Body of pancreas (tissue), 4 donors: ENCODE measurements around the gene SMIM35. TPM values are rescaled to one million over a fixed set of nuclear protein-coding genes. Genes with fewer than 3 reads are reported as not detected.

Experiments used
- ATAC-seq: fragments of 150-250 bp; one replicate; pipeline ENCODE4 v1.9.1; 2016
- DNase-seq, 4 donors: peaks; one replicate each; pipeline ENCODE4 v3.0.0-alpha.2; 2019
- H3K27ac ChIP-seq, 4 donors: fragments of 200-600 bp; sonication (generic); 1 replicate in 3 of 4; 2 replicates in 1 of 4; pipeline versions ENCODE4 v1.5.1 to v1.6.1; 2016 to 2019; ENCODE audit warnings: mild to moderate bottlenecking in 1 of 4, mixed read lengths in 1 of 4, moderate library complexity in 1 of 4
- H3K27me3 ChIP-seq, 2 donors: fragments of 200-600 bp; sonication (generic); one replicate each; pipeline ENCODE4 v1.6.0; 2016; ENCODE audit warnings: mild to moderate bottlenecking in 1 of 2
- H3K36me3 ChIP-seq, 2 donors: fragments of 200-600 bp; sonication (generic); replicated peaks in 1 of 2; 2 replicates each; pipeline ENCODE4 v1.5.1; 2016; ENCODE audit warnings: low read depth in 2 of 2; ENCODE audit not compliant: insufficient read depth in 1 of 2
- H3K4me1 ChIP-seq: fragments of 200-600 bp; sonication (generic); one replicate; pipeline ENCODE4 v1.6.0; 2016
- H3K4me3 ChIP-seq, 2 donors: fragments of 200-600 bp; sonication (generic); 1 replicate in 1 of 2; 2 replicates in 1 of 2; pipeline ENCODE4 v1.5.1; 2016 to 2019
- H3K9me3 ChIP-seq, 3 donors: fragments of 200-600 bp; sonication (generic); 1 replicate in 2 of 3; 2 replicates in 1 of 3; pipeline ENCODE4 v1.5.1; 2016
- POLR2A ChIP-seq, 3 donors: fragments of 450-650 bp; IDR thresholded peaks; one replicate each; pipeline ENCODE4 v1.6.1; 2016; ENCODE audit warnings: antibody characterized with exemption in 3 of 3, mild to moderate bottlenecking in 2 of 3
- WGBS, 2 donors: methylation state at CpG; one replicate each; pipeline ENCODE4 v1.1.5; 2017; 5-methylcytosine and 5-hydroxymethylcytosine counted together
- intact Hi-C: fragments of 100-400 bp; cut with DNase I; formaldehyde crosslinking; loops from one replicate; pipeline ENCODE4 v1.15.1; 2023
- total RNA-seq, 2 donors: library from RNA; depleted of rRNA; stranded (reverse); fragments of >200 nt; gene quantifications; one replicate each; pipeline ENCODE4 v1.1.0, GENCODE V29; 2016
- TF ChIP-seq, protein P1 (sequence below), 7 experiments: fragments of 450-650 bp in 4 of 7; fragments of 200-600 bp in 3 of 7; sonication (generic) in 3 of 7; IDR thresholded peaks; one replicate each; pipeline ENCODE4 v1.5.1; 2016 to 2019; ENCODE audit warnings: antibody characterized with exemption in 7 of 7

The SMIM35 gene
- total RNA-seq, 2 donors from 2014 or later: not detected

DNA sequence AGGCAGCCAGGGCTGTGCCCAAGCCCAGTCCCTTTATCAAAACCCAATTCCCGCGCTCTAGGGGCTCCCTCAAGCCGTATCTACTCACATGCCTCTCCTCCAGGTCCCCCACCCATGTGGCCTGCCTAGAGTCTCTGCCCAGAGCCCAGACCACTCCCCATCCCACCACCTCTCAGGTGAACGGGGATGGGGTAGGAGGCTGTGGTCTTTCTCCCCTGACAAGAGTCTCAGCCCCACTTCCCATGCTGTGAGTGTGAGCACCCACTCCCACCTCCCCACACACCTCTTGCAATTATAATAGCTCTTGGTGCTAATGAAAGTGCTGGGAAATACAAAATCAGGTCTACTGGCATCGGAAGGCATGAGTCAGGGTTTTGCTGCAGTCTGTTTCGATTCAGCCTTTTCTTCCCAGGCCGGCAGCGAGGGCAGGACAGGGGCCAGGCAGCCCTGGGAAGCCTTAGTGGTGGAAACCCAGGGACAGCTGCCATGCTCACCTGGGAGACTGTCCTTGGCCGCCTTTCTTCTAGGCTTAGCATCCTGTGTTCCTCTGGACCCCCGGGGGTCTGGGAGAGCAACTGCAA, 26.6 kb downstream of the SMIM35 start:
- Histone ChIP-seq H3K9me3 (no peaks in the 10 kb centered on the region), H3K4me3 (no peak overlapping the region), H3K27ac (no peak overlapping the region), H3K4me1 (no peaks in the 10 kb centered on the region), H3K36me3 (no peaks in the 10 kb centered on the region), H3K27me3 (no peaks in the 10 kb centered on the region)
- no peak for TF ChIP-seq POLR2A (IDR thresholded peaks at IDR 0.05)
- TF ChIP-seq, protein P1, sequence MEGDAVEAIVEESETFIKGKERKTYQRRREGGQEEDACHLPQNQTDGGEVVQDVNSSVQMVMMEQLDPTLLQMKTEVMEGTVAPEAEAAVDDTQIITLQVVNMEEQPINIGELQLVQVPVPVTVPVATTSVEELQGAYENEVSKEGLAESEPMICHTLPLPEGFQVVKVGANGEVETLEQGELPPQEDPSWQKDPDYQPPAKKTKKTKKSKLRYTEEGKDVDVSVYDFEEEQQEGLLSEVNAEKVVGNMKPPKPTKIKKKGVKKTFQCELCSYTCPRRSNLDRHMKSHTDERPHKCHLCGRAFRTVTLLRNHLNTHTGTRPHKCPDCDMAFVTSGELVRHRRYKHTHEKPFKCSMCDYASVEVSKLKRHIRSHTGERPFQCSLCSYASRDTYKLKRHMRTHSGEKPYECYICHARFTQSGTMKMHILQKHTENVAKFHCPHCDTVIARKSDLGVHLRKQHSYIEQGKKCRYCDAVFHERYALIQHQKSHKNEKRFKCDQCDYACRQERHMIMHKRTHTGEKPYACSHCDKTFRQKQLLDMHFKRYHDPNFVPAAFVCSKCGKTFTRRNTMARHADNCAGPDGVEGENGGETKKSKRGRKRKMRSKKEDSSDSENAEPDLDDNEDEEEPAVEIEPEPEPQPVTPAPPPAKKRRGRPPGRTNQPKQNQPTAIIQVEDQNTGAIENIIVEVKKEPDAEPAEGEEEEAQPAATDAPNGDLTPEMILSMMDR (IDR thresholded peaks at IDR 0.05): no peak
- ATAC-seq: no peak
- 68 to 82% methylated on average over 9 to 10 of the region's 10 CpGs for WGBS, 2 donors
- peak in 2 of 4 donors; percentile 26 to 28 for DNase-seq
- intact Hi-C loops: no loop called here

DNA sequence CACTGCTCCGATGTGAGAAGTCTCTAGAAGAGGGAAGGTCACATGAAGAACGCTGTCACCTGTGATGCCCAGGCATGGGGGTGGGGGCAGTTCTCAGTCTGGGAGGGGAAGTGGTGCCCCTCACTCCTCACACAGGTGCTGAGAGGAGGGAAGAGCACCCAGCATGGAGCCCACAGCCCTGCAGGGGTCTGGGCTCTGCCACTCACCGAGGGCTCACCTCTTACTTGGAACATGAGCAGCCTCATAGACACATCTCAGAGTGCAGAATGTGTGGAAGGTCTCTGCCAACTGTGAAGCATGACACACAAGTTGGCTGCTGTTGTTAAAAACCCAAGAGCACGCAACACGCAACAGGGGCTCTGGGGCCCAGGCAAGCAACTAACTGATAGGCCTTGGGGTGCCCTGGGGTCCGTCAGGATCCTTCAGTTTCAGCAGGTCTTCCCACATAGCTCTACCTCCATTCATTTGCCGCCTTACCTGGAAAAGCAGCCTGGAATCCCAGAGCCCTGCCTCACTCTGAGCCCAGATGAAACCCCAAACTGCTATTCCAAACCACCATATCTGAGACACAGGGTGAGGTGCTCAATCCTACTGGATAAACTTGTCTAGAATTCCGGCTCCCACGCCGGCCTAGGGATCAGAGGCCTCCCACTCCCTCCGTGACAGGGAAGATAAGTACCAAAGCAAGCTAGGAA, 27.4 kb downstream of the SMIM35 start:
- no peak for TF ChIP-seq POLR2A (IDR thresholded peaks at IDR 0.05)
- TF ChIP-seq, protein P1 (IDR thresholded peaks at IDR 0.05): no peak
- H3K27ac ChIP-seq: no peak overlapping the region
- H3K36me3 ChIP-seq: no peaks in the 10 kb centered on the region
- DNase-seq: no peak
- H3K4me1 ChIP-seq: no peaks in the 10 kb centered on the region
- no peak overlapping the region for H3K4me3 ChIP-seq
- intact Hi-C loops: loop anchor here (5.0 to 10.0 kb wide), 3 partner anchors 115 to 615 kb away; no protein-coding TSS in a partner anchor
- H3K27me3 ChIP-seq: no peaks in the 10 kb centered on the region
- no peaks in the 10 kb centered on the region for H3K9me3 ChIP-seq
- no peak for ATAC-seq
- 73 to 78% methylated on average over 8 to 11 of the region's 11 CpGs for WGBS, 2 donors

DNA sequence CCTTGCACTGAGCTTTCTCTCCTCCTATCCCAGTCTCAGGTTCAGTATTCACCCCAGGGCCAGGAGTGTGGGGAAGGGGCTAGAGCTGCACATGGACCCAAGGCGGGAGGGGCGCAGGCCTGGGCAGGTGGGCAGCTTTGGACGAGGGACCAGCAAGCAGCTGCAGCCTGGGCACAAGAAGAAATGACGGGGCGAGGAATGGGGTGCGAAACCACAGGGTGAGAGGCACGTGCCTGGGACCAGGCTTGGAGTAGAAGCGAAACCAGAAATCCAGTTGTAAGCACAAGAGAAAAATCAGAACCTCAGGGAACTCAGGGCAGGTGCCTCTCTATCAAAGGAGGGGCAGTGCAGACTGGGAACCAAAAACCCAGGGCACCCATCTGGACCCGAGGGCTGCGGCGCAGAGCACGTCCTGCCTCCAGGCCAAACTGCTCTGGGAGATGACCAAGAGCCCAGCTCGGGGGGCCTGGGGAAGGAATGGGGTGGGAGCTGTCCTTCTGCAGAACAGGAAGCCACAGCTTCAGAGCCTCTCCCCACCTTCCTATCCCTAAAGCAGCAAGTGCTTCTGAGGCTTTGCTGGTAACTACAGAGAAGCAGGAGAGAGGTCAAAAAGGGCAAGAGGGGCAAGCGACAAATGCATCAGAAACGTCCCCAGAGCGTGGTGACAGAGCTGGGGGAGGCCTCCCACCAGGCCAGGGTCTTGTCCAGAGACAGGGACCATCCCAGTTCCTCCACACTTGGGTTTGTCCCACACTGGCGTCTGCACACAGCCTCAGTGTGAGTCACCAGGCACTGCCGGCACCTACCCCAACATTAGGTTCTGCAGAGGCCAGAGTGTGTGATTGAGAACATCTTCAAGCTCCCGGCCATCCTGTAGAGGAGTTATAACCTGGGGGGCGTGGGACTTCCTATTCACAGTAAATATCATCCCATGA, 28.2 kb downstream of the SMIM35 start:
- WGBS, 2 donors: 69 to 89% methylated on average over 14 to 20 of the region's 20 CpGs
- no peak overlapping the region for H3K27ac ChIP-seq
- no peak for TF ChIP-seq POLR2A (IDR thresholded peaks at IDR 0.05)
- TF ChIP-seq, protein P1 (IDR thresholded peaks at IDR 0.05): no peak
- intact Hi-C loops: loop anchor here (5.0 to 10.0 kb wide), 3 partner anchors 114 to 614 kb away; no protein-coding TSS in a partner anchor
- H3K4me3 ChIP-seq: no peak overlapping the region
- H3K9me3 ChIP-seq: no peaks in the 10 kb centered on the region
- ATAC-seq (no peak), DNase-seq (no peak)
- no peaks in the 10 kb centered on the region for H3K36me3 ChIP-seq
- H3K4me1 ChIP-seq: no peaks in the 10 kb centered on the region
- no peaks in the 10 kb centered on the region for H3K27me3 ChIP-seq

DNA sequence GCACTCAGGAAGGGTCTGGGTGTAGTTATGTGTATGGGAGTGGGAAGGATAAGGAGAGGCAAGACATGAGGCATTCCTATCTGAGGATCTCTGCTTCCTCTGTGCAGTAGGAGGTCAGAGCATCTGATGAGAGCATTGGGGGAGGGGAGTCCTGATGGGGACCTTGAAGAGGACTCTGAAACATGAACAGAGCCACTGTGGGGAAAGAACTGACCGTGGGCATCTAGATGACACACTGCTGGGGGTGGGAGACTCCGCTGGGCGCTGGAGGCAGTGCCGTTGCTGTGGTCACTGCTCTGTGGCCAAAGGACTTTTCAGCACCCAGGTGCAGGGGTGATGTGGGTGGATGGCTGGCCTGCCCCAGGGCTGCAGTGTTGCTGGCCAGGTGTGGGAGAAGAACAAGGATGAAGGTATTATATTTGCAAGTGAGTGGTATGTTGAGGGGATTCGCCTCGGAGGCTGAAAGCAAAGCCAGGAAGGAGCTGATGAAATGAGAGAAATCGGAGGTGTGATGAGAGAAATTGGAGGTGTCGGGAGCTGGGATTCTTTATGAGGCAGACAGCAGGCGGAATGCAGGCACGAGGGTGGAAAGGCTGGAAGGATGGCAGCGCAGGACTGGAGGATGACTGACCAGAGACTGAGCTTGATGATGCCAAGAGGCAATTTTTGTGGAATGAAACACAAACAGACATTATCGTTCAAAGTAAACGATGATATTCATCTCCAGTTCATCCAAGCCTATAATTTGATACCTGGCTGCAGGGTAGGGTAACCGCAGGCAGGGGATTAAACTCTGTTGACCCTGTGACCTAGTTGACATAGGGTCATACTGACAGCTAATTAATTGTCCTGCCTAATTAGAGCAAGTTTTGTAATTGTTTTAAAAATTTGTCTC, 29.3 kb downstream of the SMIM35 start:
- Histone ChIP-seq H3K4me3 (no peak overlapping the region), H3K4me1 (no peaks in the 10 kb centered on the region), H3K27me3 (no peaks in the 10 kb centered on the region), H3K36me3 (no peaks in the 10 kb centered on the region), H3K9me3 (no peaks in the 10 kb centered on the region), H3K27ac (no peak overlapping the region)
- DNase-seq: no peak
- ATAC-seq: no peak
- TF ChIP-seq, protein P1 (IDR thresholded peaks at IDR 0.05): no peak
- TF ChIP-seq POLR2A (IDR thresholded peaks at IDR 0.05): no peak
- intact Hi-C loops: loop anchor here (5.0 to 10.0 kb wide), 3 partner anchors 113 to 613 kb away; no protein-coding TSS in a partner anchor
- WGBS, 2 donors: 64% methylated on average over 14 of the region's 14 CpGs
